ENCODE measurements around the gene RELA. TPM values are rescaled to one million over a fixed set of nuclear protein-coding genes. Genes with fewer than 3 reads are reported as not detected.
A peak's percentile ranks its signal among the peaks of the same experiment; 100 is the strongest.

Gene RELA
- polyA plus RNA-seq, 3 donors = 21.3 to 67.9 (median 30.9) TPM

- intact Hi-C loops (cut with micrococcal nuclease) = loop anchor here (10.0 kb wide), 3 partner anchors 84 to 374 kb away; no protein-coding TSS in a partner anchor
- H3K27ac Mint-ChIP-seq = peak overlapping the region in 1 of 7 donors; percentile 12
- Histone ChIP-seq H2AFZ (ENCODE audit: insufficient read depth, low read depth, low read length, poor library complexity, severe bottlenecking) (no peak overlapping the region), H3K27me3 (ENCODE audit: control insufficient read depth in 2 of 2, insufficient read depth in 2 of 2, low read length in 2 of 2) (no peaks in the 10 kb centered on the region), H3K9ac (ENCODE audit: insufficient read depth, low read length, poor library complexity, severe bottlenecking) (no peak overlapping the region), H3K79me2 (ENCODE audit: insufficient read depth, low read length) (peaks cover 49% of the 10 kb centered on the region), H3K27ac (ENCODE audit: low read depth in 1 of 2, low read length in 2 of 2) (no peak overlapping the region), H3K4me1 (ENCODE audit: control insufficient read depth in 1 of 2, insufficient read depth in 2 of 2, low read length in 2 of 2) (peaks cover 12 to 16% of the 10 kb centered on the region in 2 donors), H3K4me2 (replicated peaks; ENCODE audit: extremely low read depth, low read length, poor library complexity, severe bottlenecking) (no peak overlapping the region), H4K20me1 (ENCODE audit: insufficient read depth, low read length) (peaks cover 89% of the 10 kb centered on the region), H3K9me3 (replicated peaks in 1 of 2; ENCODE audit: control insufficient read depth in 1 of 2, insufficient read depth in 1 of 2, low read length in 2 of 2) (no peaks in the 10 kb centered on the region), H3K4me3 (replicated peaks in 1 of 3; ENCODE audit: low read depth in 2 of 3, low read length in 3 of 3) (no peak overlapping the region), H3K36me3 (replicated peaks in 1 of 2; ENCODE audit: control insufficient read depth in 1 of 2, insufficient read depth in 2 of 2, low read length in 2 of 2) (peaks cover 83 to 85% of the 10 kb centered on the region in 2 donors)
- H3K4me3 Mint-ChIP-seq = no peak overlapping the region
- TF ChIP-seq CTCF (IDR thresholded peaks at IDR 0.05) = no peak
- DNase-seq = no peak
- H3K36me3 Mint-ChIP-seq = peaks cover 54 to 94% of the 10 kb centered on the region in 2 donors
- H3K27me3 Mint-ChIP-seq (ENCODE audit: low read depth in 3 of 3) = no peaks in the 10 kb centered on the region
- no peaks in the 10 kb centered on the region for H3K9me3 Mint-ChIP-seq
- WGBS (ENCODE audit: insufficient coverage) = 98% methylated on average over 19 of the region's 19 CpGs
- peaks cover 13% of the 10 kb centered on the region for H3K4me1 Mint-ChIP-seq
Observed at GRCh38 chr11:65620666-65621065, 42.0 kb downstream of the RELA start.

DNA sequence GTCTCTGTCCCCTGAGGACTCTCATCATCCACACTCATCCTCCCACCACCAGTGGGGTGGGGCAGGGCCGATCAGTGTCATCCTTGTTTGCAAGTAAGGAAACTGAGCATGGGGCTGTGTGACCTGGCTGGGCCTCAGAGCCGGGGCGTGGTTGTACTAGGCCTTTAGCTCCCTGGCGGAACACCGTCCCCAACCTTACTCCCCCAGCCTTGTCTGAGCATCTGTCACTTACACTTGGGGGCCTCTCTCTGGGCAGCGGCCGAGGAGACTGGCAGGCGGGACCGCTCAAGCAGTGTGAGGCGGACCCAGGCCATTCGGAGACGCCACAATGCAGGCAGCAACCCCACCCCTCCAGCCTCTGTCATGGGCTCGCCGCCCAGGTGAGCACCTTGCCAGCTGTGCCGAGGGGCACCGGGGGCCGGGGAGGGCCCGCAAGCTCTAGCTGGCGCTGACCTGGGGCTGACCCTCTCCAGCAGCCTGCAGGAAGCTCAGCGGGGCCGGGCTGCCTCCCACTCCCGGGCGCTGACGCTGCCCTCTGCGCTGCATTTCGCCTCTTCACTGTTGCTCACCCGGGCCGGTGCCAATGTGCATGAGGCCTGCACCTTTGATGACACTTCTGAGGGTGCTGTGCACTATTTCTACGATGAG lies 43.3 kb downstream of the RELA start:
- DNase-seq = no peak
- no peak overlapping the region for H3K27ac ChIP-seq (ENCODE audit: low read depth in 1 of 2, low read length in 2 of 2)
- H3K9me3 ChIP-seq (replicated peaks in 1 of 2; ENCODE audit: control insufficient read depth in 1 of 2, insufficient read depth in 1 of 2, low read length in 2 of 2) = no peaks in the 10 kb centered on the region
- H3K27ac Mint-ChIP-seq = no peak overlapping the region
- no peak for TF ChIP-seq CTCF (IDR thresholded peaks at IDR 0.05)
- peaks cover 57% of the 10 kb centered on the region for H3K79me2 ChIP-seq (ENCODE audit: insufficient read depth, low read length)
- 97% methylated on average over 21 of the region's 29 CpGs for WGBS (ENCODE audit: insufficient coverage)
- peaks cover 50 to 82% of the 10 kb centered on the region in 2 donors for H3K36me3 Mint-ChIP-seq
- no peak overlapping the region for H3K4me3 ChIP-seq (replicated peaks in 1 of 3; ENCODE audit: low read depth in 2 of 3, low read length in 3 of 3)
- H3K4me3 Mint-ChIP-seq = no peak overlapping the region
- H3K9ac ChIP-seq (ENCODE audit: insufficient read depth, low read length, poor library complexity, severe bottlenecking) = no peak overlapping the region
- peaks cover 12 to 20% of the 10 kb centered on the region in 2 donors for H3K4me1 ChIP-seq (ENCODE audit: control insufficient read depth in 1 of 2, insufficient read depth in 2 of 2, low read length in 2 of 2)
- intact Hi-C loops (cut with micrococcal nuclease) = loop anchor here (5.0 to 10.0 kb wide), 2 partner anchors 33 to 75 kb away; no protein-coding TSS in a partner anchor
- H3K36me3 ChIP-seq (replicated peaks in 1 of 2; ENCODE audit: control insufficient read depth in 1 of 2, insufficient read depth in 2 of 2, low read length in 2 of 2) = peaks cover 71 to 75% of the 10 kb centered on the region in 2 donors
- peaks cover 0 to 1% (median 0%) of the 10 kb centered on the region in 7 donors for H3K9me3 Mint-ChIP-seq
- H3K4me2 ChIP-seq (replicated peaks; ENCODE audit: extremely low read depth, low read length, poor library complexity, severe bottlenecking) = no peak overlapping the region
- H2AFZ ChIP-seq (ENCODE audit: insufficient read depth, low read depth, low read length, poor library complexity, severe bottlenecking) = no peak overlapping the region
- no peaks in the 10 kb centered on the region for H3K27me3 ChIP-seq (ENCODE audit: control insufficient read depth in 2 of 2, insufficient read depth in 2 of 2, low read length in 2 of 2)
- H3K27me3 Mint-ChIP-seq (ENCODE audit: low read depth in 3 of 3) = no peaks in the 10 kb centered on the region
- H4K20me1 ChIP-seq (ENCODE audit: insufficient read depth, low read length) = peaks cover 79% of the 10 kb centered on the region
- peaks cover 13% of the 10 kb centered on the region for H3K4me1 Mint-ChIP-seq

Data from CD14-positive monocyte (primary cell).